ENCODE results near the gene ATG16L1.

ATG16L1 gene

DNA sequence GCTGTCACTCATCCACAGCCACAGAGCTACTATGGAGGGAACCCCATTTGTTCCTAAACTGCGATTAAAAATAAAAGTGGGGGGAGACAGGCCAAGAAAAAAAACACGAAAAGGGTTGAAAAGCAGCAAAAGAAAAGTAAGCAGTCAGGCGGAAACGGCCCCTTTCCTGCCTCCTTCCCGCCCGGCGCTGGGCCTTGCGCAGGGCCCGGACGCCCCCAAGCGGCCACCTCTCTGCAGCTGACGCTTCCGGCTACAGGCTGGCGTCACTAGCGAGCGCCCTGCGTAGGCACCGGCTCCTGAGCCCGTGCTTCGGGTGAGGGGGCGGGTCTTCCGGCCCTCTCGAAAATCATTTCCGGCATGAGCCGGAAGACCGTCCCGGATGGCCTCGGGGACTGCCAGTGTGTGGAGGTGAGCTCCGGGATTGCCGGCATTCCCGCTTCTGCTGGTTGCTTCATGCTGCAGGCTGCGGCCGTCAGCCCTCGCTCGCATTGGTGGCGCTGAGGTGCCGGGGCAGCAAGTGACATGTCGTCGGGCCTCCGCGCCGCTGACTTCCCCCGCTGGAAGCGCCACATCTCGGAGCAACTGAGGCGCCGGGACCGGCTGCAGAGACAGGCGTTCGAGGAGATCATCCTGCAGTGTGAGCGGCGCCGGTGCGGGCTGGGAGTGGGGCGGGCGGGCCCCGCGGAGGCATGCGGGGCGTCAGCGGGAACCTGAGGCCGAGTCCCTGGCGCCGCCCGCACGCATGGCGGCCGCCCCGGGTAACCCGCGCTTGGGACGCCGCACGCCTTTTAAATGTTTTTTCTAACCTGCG lies at the start of gene ATG16L1:
TSS of gene ATG16L1 (plus strand) at position 368 of the 811 bp plus-strand sequence. CDS start at position 523, 155 bp downstream.
- DNase-seq, result peak; percentile 87

GRCh38 chr2:233202531-233202944 lies 48.9 kb upstream of the ATG16L1 start:
- DNase-seq, result no peak

DNA sequence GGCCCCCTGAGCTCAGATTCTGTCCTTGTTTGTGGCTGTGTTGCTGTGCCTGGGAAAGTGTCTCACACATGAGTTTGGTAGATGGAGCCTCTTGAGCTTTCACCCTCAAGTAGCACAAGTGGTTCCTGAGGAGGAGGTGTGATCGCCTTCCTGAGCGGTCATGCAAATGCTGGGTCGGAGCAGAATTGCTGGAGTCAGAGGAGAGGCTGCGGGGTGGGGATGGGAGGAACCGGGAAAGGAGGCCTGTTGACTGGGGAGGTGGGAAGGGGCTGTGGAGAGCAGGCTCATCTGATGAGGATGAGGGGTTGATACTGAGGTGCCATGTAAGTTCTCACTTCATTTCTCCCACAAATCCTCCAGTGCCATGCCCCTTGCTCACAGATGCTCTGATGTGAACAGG lies 48.4 kb upstream of the ATG16L1 start:
- no peak for DNase-seq

DNA sequence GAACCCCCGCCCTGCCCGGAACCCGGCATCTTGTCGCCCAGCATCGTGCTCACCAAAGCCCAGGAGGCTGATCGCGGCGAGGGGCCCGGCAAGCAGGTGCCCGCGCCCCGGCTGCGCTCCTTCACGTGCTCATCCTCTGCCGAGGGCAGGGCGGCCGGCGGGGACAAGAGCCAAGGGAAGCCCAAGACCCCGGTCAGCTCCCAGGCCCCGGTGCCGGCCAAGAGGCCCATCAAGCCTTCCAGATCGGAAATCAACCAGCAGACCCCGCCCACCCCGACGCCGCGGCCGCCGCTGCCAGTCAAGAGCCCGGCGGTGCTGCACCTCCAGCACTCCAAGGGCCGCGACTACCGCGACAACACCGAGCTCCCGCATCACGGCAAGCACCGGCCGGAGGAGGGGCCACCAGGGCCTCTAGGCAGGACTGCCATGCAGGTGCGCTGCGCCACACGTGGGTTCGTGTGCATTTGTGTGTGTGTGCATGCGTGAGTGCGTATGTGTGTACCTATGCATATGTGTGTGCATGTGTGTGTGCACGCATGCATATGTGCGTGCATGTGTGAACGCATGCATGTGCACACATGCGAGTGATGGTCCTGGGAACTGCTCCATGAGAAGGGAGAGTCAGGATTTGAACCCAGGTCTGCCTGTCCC lies 47.1 kb upstream of the ATG16L1 start:
- DNase-seq, result no peak

GRCh38 chr2:233208382-233209116 lies 42.9 kb upstream of the ATG16L1 start:
- DNase-seq, result no peak

DNA sequence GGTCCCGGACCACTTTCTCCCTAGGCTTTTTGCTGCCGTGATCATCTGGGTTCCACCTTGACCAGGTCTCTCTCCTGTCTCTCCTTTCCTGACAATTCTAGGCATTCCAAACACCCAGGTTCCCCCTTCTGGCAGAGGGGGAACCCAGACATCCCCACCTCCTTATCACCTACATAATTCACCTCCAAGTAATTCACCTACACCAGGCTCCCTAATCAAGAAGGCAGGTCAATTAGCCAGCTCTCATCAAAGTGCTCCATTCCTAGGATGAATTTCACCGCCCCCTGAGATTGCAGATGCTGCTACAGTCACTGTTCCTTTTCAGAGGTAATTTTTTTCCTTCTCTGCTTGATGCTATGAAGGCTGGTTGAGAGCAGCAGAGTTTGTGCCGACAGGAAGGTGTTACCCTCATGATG lies 42.3 kb upstream of the ATG16L1 start:
- no peak for DNase-seq

DNA sequence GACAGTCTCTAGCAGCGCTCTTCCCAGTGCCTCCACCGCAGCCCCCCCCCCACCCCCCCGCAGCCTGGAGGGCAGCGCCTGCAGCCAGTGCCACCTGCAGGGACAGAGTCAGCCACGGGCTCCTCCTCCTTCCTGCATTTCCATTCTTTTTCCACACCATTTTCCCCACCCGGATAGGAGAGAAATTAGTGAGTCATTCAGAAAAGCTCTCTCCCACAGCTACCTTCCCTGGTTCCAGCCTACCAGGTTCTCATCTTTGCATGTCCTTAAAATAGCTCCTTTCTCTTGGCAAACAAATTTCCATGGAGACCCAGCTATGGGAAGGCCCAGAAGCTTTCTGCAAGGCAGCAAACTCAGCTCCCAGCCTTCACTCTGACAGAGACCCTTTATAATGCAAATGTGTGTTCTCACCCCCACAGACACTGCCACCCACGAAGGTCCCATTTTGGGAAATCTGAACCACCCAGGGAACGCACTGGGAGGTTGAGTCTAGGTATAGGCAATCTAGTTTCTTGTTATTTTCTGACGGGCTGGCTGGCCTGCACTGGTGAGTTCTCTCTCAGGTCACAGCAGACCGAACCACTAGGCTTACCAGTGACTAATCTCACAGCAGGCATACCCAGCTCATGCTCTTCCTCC lies 41.8 kb upstream of the ATG16L1 start:
- DNase-seq, result no peak

- no peak for DNase-seq
Observed at GRCh38 chr2:233210281-233210680, 41.2 kb upstream of the ATG16L1 start.

- peak; percentile 61 for DNase-seq
Observed at GRCh38 chr2:233210843-233211547, 40.5 kb upstream of the ATG16L1 start.

DNA sequence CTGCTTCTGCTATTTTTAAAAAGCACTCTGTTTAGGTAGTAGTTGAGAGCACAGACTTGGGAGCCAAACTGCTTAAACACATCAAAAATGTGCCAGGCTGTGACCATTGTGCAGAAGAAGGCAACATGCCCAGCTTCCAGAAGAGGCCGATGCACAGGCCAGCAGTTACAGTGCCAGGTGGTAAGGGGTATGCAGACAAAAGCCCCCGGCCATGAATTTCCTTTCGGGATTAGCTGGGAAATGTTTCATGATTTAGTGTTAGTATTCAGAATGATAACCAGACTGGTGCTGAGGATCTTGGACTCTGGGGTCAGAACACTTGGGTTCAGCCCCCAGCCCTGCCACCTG lies 40.0 kb upstream of the ATG16L1 start:
- DNase-seq, result no peak

- no peak for DNase-seq
Observed at GRCh38 chr2:233213011-233213410, 38.5 kb upstream of the ATG16L1 start.

DNA sequence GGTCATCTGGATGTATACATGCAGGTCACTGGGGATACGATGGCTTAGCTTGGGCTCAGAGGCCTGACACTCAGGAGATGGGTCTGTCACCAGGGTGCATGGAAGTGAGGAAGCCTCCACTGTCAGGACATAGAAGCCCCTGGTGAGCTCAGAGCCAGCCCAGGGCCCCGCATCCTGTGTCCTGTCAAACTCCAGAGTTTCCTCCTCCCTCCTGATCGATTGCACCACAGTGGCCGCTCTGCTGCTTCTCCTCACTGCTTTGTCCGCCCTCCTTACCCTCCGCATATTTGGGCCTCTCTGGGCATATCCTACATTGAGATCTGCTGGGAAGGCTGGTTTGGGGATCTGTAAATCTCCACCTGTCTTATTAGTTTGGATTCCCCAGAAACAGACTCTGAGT lies 37.5 kb upstream of the ATG16L1 start:
- DNase-seq, result no peak

DNA sequence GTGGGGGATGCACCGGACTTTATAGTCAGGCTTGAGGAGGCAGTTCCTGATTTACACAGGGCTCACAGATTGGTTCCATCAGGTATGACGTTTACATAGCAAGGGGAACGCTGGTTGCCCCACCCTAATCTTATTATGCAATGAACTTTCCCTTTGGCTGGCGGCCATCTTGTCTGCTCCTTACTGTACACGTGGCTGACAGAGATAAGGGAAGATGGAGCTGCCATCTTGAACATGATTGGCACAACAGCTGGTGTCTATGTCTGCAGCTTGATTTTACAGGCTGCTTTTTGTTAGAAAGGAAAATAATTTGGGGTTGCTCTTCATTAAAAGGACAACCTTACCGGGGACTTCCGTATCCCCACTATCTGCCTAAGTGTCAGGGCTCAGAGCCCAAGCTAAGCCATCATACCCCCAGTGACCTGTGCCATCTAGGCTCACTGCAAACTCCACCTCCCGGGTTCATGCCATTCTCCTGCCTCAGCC lies 33.5 kb upstream of the ATG16L1 start:
- no peak for DNase-seq

GRCh38 chr2:233218836-233219235 lies 32.6 kb upstream of the ATG16L1 start:
- DNase-seq, result no peak

DNA sequence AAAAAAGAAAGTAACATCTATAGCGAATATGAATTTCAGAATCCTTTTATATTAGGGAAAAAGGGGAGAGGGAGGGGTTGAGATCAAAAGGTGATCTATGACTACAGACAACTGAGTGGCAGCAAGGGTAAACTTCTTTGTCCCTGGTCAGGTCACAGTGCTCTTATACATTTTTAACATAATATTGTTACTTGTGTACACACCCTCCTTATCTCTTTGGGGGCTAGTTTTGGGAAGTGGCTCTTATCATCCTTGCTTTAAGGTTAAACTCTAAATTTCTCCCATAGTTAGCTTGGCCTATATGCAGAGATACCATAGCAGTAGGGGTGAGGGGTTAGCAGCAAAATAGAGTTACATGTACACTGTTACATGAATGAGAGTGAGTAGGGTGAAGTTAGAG lies 31.6 kb upstream of the ATG16L1 start:
- DNase-seq, result no peak

DNA sequence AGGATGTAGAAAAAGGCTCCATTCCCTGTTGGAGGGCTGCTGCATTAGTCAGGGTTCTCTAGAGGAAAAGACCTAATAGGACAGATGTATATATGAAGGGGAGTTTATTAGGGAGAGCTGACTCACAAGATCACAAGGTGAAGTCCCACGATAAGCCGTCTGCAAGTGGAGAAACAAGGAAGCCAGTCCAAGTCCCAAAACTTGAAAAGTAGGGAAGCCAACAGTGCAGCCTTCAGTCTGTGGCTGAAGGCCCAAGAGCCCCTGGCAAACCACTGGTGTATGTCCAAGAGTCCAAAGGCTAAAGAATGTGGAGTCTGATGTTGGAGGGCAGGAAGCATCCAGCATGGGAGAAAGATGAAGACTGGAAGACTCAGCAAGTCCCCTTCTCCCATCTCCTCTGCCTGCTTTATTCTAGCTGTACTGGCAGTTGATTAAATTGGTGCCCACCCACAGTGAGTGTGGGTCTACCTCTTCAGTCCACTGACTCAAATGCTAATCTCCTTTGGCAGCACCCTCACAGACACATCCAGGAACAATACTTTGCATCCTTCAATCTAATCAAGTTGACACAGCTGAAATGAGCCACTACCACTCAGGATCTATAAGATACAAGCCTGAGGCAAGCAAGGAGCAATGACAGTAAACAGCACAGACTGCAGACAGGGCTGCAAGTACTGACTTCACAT lies 30.0 kb upstream of the ATG16L1 start:
- no peak for DNase-seq

GRCh38 chr2:233223059-233223894 lies 28.2 kb upstream of the ATG16L1 start:
- no peak for DNase-seq

DNA sequence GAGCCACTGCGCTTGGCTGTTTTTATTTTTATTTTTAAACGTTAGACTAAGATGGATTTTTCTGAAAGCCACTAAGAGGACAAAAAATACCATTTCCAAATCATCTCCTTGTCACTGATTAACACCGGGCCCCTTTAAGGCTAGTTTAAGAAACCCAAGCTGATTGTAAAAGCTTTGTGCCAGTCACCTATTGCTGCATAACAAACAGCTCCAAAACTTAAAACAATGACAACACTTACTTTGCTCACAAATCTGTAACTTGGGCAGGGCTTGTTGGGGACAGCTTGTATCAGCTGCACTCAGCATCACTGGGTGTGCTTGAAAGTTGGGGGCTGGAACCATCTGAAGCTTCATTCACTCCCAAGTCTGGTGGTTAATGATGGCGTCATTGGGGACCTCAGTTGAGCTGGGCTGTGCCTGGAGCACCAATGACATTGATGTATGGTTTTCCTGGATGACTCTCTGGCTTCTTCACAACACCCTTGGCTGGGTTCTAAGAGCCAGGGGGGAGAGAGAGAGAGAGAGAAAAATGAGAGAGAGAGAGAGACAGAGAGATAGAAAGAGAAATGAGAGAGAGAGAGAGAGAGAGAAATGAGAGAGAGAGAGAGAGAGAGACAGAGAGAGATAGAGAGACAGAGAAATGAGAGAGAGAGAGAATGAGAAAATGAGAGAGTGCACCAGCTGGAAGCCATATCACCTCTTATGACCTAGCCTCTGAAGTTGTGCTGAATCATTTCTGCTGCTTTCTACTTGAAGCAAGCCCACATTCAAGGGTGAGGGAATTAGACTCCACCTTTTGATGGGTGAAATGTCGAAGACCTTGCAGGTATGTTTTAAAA lies 26.0 kb upstream of the ATG16L1 start:
- DNase-seq, result no peak

- DNase-seq, result no peak
Observed at GRCh38 chr2:233226511-233227031, 24.9 kb upstream of the ATG16L1 start.
